ENCODE data around the gene SIRPA. TPM values are rescaled to one million over a fixed set of nuclear protein-coding genes. Genes with fewer than 3 reads are reported as not detected.

SIRPA gene
- total RNA-seq, 1 experiment from 2014 or later = 8.9 TPM

GRCh38 chr20:1934721-1935573 is 39.7 kb downstream of the SIRPA start (continued):
- no peak for TF ChIP-seq ARID4B (CRISPR knock-in tag; IDR thresholded peaks at IDR 0.05; ENCODE audit: borderline replicate concordance)
- no peak for TF ChIP-seq IRF2 (CRISPR knock-in tag; IDR thresholded peaks at IDR 0.05; ENCODE audit: borderline replicate concordance, low read depth)
- no peak for TF ChIP-seq SP1 (CRISPR knock-in tag; conservative IDR thresholded peaks at IDR 0.05)
- TF ChIP-seq ETV6 (CRISPR knock-in tag; IDR thresholded peaks at IDR 0.05) = no peak

DNA sequence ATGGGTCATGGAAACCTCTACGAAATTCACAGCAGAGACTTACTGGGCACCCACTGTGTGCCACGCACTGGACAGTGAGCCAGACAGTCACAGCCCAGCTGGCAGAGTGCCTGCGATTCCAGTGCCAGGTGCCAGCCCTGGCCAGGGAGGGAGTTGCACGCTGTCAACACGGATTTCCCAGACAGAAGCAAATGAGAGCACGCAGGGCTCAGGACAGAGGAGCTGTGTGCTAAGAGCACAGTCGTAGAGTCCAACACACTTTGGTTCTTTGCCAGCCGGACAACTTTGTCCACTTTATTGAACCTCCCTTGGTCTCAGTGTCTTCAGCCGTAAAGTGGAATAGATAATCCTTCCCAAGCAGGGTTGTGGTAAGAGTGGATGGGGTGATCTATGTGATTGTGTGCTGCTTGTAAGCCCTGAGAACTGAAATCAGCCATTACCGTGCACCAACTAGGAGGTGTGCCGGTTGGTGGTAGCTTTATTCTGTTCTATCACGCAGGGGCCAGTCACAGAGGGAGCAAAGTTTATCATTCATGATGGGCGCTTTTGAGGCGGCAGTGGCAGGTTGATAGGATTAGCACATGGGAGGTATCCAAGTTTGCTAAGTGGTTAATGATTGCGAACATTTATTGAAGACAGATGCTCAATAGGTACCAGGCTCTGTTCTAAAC is 40.6 kb downstream of the SIRPA start:
- H3K9me3 Mint-ChIP-seq = no peaks in the 10 kb centered on the region
- H3K27ac Mint-ChIP-seq = no peak overlapping the region
- H3K27me3 Mint-ChIP-seq (ENCODE audit: low read depth) = no peaks in the 10 kb centered on the region
- DNase-seq (ENCODE audit: low spot score) (no peak), ATAC-seq (no peak)
- H3K4me3 Mint-ChIP-seq = no peak overlapping the region
- ChIA-PET CTCF (no interaction called here), POLR2A (no interaction called here)
- TF ChIP-seq JAZF1 (CRISPR knock-in tag; IDR thresholded peaks at IDR 0.05) (no peak), EMX1 (CRISPR knock-in tag; IDR thresholded peaks at IDR 0.05) (no peak), NR1H2 (CRISPR knock-in tag; IDR thresholded peaks at IDR 0.05) (no peak), NFYB (CRISPR knock-in tag; conservative IDR thresholded peaks at IDR 0.05; ENCODE audit: low read depth) (no peak), MLX (CRISPR knock-in tag; IDR thresholded peaks at IDR 0.05) (no peak), ATF6 (CRISPR knock-in tag; IDR thresholded peaks at IDR 0.05) (no peak), STAT6 (CRISPR knock-in tag; conservative IDR thresholded peaks at IDR 0.05; ENCODE audit: low read depth) (no peak), ZNF396 (CRISPR knock-in tag; IDR thresholded peaks at IDR 0.05; ENCODE audit: borderline replicate concordance) (no peak), CREB1 (CRISPR knock-in tag; IDR thresholded peaks at IDR 0.05) (no peak), ZNF121 (CRISPR knock-in tag; IDR thresholded peaks at IDR 0.05) (no peak), ZNF317 (CRISPR knock-in tag; IDR thresholded peaks at IDR 0.05; ENCODE audit: borderline replicate concordance, low read depth) (no peak)
- TF ChIP-seq, protein P1, sequence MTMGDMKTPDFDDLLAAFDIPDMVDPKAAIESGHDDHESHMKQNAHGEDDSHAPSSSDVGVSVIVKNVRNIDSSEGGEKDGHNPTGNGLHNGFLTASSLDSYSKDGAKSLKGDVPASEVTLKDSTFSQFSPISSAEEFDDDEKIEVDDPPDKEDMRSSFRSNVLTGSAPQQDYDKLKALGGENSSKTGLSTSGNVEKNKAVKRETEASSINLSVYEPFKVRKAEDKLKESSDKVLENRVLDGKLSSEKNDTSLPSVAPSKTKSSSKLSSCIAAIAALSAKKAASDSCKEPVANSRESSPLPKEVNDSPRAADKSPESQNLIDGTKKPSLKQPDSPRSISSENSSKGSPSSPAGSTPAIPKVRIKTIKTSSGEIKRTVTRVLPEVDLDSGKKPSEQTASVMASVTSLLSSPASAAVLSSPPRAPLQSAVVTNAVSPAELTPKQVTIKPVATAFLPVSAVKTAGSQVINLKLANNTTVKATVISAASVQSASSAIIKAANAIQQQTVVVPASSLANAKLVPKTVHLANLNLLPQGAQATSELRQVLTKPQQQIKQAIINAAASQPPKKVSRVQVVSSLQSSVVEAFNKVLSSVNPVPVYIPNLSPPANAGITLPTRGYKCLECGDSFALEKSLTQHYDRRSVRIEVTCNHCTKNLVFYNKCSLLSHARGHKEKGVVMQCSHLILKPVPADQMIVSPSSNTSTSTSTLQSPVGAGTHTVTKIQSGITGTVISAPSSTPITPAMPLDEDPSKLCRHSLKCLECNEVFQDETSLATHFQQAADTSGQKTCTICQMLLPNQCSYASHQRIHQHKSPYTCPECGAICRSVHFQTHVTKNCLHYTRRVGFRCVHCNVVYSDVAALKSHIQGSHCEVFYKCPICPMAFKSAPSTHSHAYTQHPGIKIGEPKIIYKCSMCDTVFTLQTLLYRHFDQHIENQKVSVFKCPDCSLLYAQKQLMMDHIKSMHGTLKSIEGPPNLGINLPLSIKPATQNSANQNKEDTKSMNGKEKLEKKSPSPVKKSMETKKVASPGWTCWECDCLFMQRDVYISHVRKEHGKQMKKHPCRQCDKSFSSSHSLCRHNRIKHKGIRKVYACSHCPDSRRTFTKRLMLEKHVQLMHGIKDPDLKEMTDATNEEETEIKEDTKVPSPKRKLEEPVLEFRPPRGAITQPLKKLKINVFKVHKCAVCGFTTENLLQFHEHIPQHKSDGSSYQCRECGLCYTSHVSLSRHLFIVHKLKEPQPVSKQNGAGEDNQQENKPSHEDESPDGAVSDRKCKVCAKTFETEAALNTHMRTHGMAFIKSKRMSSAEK (CRISPR knock-in tag; IDR thresholded peaks at IDR 0.05; ENCODE audit: borderline replicate concordance) = no peak
- H3K36me3 Mint-ChIP-seq = peaks cover 4% of the 10 kb centered on the region
- H3K4me1 Mint-ChIP-seq = peaks cover 8% of the 10 kb centered on the region; the same call in 1 of the 2 replicates
